NCI-H226 (cell line): ENCODE data around the gene P2RY14.

ENCODE experiments used
- DNase-seq: peaks from one replicate; pipeline ENCODE4 v3.0.0-alpha.2; 2015

Gene P2RY14

DNA sequence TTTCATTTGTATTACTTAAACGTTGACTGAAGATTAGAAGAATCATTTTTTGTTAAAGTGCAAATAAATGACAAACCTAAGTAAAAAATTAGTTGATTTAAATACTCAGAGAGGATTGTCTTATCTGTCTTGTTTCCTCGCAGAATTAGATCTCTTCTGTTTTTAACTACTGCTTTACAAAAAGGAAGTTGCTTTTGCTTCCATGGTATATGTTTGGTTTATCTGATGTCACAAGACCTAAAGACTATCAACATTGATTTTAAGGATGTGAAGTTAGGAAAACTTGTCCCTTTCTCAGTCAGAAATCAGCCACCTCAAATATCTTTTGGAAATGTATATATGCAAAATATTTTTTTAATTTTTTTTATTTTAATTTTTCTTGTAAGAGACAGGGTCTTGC is 104.0 kb downstream of the P2RY14 start:
- DNase-seq = no peak

DNA sequence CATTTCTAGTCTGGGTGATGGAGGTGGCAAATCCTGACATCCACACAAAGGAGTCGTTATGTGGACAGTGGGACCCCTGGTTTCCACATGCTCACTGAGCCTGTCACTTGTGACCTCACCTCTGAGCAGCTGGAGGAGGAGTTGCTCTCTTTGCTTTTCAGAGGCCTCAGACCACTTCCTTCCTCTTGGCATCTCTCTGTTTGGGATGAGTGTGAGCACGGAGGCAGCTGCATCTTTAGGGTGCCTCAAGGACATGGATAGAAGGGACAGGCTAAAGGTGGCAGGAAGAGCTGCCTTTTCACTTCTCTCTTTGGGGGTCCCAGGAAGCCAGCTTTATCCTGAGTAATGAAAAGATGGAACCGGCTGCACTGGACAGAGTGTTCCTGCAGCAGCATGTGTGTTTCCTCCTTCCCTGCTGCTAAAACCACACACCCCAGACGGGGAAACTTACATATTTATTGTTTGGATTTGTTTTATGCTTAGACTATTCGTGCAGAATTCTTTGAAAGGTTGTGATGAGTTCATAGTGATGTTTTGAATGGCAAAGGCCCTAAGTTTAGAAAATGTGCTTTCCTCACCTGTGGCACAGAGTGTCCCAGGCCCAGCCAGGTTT is 107.1 kb downstream of the P2RY14 start:
- no peak for DNase-seq

DNA sequence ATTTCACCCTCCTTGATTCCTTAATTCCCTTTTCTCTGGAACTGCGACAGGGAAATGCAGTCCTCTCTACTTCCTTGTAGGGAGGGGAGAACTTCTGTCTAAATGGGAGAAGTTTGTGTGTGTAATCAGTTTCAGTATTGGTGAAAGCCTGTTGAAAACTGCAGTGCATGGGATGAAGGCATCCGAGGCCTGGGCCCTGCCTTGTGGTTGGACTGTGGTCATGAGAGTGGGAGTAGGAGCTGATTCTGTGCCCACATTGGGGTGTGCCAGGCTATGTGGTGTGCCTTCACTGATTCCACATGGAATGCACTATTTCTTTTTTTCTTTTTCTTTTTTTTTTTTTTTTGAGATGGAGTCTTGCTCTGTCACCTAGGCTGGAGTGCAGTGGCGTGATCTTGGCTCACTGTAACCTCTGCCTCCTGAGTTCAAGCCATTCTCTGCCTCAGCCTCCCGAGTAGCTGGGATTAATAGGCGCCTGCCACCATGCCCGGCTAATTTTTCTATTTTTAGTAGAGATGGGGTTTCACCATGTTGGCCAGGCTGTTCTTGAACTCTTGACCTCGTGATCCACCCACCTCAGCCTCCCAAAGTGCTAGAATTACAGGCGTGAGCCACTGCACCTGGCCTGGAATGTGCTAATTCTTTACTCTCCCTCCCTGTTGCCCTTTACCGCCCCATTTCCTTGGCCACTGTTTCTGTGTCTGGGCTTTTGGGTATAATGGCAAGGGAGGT is 108.2 kb downstream of the P2RY14 start:
- DNase-seq = peak; percentile 37

DNA sequence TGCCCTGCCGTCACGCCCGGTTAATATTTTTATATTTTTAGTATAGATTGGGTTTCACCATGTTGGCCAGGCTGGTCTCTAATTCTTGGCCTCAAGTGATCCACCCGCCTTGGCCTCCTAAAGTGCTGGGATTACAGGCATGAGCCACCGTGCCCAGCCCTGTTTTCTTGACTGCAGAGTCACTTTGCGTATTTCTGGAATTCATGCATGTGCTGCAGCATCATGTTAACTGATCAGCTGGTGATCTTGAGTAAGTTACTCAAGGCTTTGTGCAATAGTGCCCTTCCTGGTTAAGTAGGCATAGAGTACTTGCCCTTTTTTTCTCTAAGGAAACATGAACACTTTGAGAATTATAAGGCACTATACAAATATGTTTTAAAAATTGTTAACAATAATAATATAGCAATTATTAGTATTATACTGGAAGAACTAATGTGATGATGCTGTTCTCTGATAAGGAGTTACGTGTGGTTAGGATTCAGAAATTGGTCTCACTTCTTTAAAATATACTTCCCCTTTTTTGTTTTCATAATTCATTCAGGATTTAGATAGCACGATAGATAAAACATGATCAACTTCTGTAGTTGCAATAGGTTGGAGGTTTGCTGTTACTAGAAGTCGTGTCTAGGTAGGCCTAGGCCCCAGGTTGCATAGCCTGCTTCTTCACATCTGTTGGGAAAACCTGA is 108.9 kb downstream of the P2RY14 start:
- DNase-seq = no peak

DNA sequence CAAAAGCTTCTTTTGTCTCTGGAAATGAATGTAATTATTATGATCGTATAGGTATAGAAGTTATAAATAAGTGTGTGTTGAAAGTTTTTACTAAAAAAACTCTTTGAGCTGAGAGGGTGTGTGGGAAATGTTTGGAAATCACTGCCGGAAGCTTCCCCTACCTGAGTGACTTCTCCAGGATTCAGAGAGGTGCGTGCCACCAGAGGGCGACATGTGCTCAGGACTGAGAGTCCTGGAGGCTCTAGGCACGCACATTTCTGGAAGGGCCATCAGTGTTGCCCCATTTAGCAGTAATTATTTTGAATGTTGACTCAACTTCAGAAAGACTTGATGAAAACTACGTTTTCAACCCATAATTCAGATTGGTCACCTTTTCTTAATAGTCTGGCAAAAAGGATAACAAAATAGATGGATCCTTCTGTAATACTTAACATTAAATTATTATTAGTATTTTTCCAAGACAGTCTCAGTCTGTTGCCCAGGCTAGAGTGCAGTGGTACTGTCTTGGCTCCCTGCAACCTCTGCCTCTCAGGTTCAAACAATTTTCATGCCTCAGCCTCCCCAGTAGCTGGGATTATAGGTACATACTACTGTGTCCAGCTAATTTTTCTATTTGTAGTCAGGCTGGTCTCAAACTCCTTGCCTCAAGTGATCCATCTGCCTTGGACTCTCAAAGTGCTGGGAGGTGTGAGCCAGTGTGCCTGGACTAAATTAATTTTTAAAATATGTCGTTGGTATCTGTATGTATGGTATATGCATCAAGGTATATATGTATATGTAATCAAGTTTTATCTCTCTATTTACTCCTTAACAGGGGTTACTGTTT is 109.9 kb downstream of the P2RY14 start:
- DNase-seq = peak; percentile 36

DNA sequence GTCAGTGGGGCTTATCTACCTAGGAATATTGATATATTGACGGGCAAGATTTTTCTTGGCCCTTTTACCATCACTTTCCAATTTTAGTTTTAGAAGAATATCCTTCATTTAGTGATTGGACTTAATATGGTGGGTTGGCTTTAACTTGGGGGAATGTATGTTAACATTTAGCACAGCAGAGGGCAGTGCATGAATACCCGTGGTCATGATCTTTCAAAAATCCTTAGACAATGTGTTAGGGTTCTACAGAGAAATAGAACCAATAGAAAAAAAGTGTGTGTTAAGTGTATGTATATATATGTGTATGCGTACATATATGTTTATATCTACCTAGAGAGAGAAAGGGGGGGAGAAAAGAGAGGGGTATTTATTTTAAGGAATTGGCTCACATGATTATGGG is 112.2 kb downstream of the P2RY14 start:
- DNase-seq = no peak

DNA sequence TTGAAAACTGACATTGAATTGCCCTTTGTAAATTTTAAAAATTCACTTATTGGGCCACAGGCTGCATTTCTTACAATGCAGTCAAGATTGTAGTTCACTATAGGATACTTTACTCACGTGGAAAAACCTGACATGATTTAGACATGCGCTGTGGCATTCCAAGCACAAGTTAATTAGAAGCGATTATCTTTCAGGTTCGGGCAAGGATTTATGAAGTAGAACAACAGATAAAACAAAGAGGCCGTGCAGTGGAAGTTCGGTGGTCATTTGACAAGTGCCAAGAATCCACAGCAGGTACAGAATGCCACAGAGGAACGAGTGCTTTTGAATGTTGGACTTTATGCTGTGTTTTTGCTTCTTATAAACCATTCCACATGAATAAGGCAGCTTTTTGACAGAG is 113.1 kb downstream of the P2RY14 start:
- no peak for DNase-seq
